Neural progenitor cell (in vitro differentiated cells): ENCODE results near the gene CADPS.

Experiments
- CTCF ChIP-seq: fragments of 200-600 bp; sonication (generic); IDR thresholded peaks from 2 replicates; pipeline ENCODE4 v1.5.1; 2017; ENCODE audit warnings: antibody characterized with exemption, mild to moderate bottlenecking
- EZH2phosphoT487 ChIP-seq: fragments of 200-600 bp; sonication (generic); IDR thresholded peaks from 2 replicates; pipeline ENCODE4 v1.6.1; 2017; ENCODE audit warnings: antibody characterized with exemption

- TF ChIP-seq CTCF, result no peak
- no peak for TF ChIP-seq EZH2phosphoT487
These were observed 119.9 kb downstream of the CADPS start for GRCh38 chr3:62755285-62755684.
